ENCODE data around the gene PPL. TPM values are rescaled to one million over a fixed set of nuclear protein-coding genes. Genes with fewer than 3 reads are reported as not detected.

Gene PPL
- total RNA-seq, 1 experiment from 2014 or later = 56.4 TPM

DNA sequence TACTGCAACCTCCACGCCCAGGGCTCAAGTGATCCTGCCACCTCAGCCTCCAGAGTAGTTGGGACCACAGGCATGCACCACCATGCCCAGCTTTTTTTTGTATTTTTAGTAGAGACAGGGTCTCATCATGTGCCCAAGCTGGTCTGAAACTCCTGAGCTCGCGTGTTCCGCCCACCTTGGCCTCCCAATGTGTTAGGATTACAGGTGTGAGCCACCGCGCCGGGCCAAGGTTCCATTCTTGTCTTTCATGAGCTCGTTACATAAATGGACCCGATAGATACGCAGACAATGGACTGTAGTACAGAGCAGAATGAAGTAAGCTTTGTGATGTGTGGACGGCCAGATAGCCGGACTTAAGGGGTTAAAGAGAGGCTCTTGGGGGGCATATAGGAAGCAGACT is 70.4 kb downstream of the PPL start:
- ChIA-PET RAD21 (ENCODE audit: low non-redundant PET in 1 of 2, low total read pairs in 2 of 2, uncharacterized antibody in 2 of 2, unreplicated experiment in 2 of 2) (no interaction called here), POLR2A (no interaction called here), CTCF (no interaction called here)
- Histone ChIP-seq H3K79me2 (ENCODE audit: insufficient read depth, low read length) (peaks cover 76% of the 10 kb centered on the region), H3K4me1 (ENCODE audit: control insufficient read depth in 1 of 2, insufficient read depth in 2 of 2, low read length in 2 of 2) (no peaks in the 10 kb centered on the region), H3K27me3 (ENCODE audit: insufficient read depth, low read length) (no peaks in the 10 kb centered on the region), H3K9me3 (ENCODE audit: control insufficient read depth in 1 of 2, insufficient read depth in 1 of 2, low read depth in 1 of 2, low read length in 2 of 2) (no peaks in the 10 kb centered on the region), H3K4me3 (replicated peaks in 1 of 2; ENCODE audit: low read depth in 1 of 2, low read length in 2 of 2) (no peak overlapping the region), H3K9ac (ENCODE audit: low read length) (no peak overlapping the region), H3K4me2 (ENCODE audit: low read length) (no peak overlapping the region), H4K20me1 (ENCODE audit: insufficient read depth) (no peaks in the 10 kb centered on the region; the same call in 1 of the 2 replicates), H2AFZ (ENCODE audit: low read depth, low read length, poor library complexity, severe bottlenecking) (no peak overlapping the region), H3K36me3 (ENCODE audit: control insufficient read depth in 1 of 2, insufficient read depth in 2 of 2, low read length in 2 of 2) (peaks cover 15 to 22% of the 10 kb centered on the region in 2 experiments; a peak in 2 of 4 replicates), H3K9me2 (ENCODE audit: insufficient read depth) (no peaks in the 10 kb centered on the region), H3K27ac (ENCODE audit: low read depth, low read length) (no peak overlapping the region)
- ATAC-seq (no peak), DNase-seq (ENCODE audit: low read depth, low spot score) (no peak)
- no peak for TF ChIP-seq POLR2A (IDR thresholded peaks at IDR 0.05; ENCODE audit: borderline replicate concordance, extremely low read depth, insufficient read depth, insufficient read length)
- TF ChIP-seq FOSL1 (IDR thresholded peaks at IDR 0.05; ENCODE audit: low read depth) = no peak
- TF ChIP-seq REST (IDR thresholded peaks at IDR 0.05; ENCODE audit: low read depth) = no peak
- intact Hi-C loops (cut with micrococcal nuclease) = no loop called here
- no TSS peak for BruUV-seq (replicated peaks)

- no peaks in the 10 kb centered on the region; the same call in 1 of the 2 replicates for H4K20me1 ChIP-seq (ENCODE audit: insufficient read depth)
- no peak overlapping the region for H3K4me3 ChIP-seq (replicated peaks in 1 of 2; ENCODE audit: low read depth in 1 of 2, low read length in 2 of 2)
- ChIA-PET POLR2A (no interaction called here), RAD21 (ENCODE audit: low non-redundant PET in 1 of 2, low total read pairs in 2 of 2, uncharacterized antibody in 2 of 2, unreplicated experiment in 2 of 2) (no interaction called here), CTCF (no interaction called here)
- H3K9me2 ChIP-seq (ENCODE audit: insufficient read depth) = no peaks in the 10 kb centered on the region
- H3K9ac ChIP-seq (ENCODE audit: low read length) = no peak overlapping the region
- no peak overlapping the region for H3K4me2 ChIP-seq (ENCODE audit: low read length)
- H3K9me3 ChIP-seq (ENCODE audit: control insufficient read depth in 1 of 2, insufficient read depth in 1 of 2, low read depth in 1 of 2, low read length in 2 of 2) = no peaks in the 10 kb centered on the region
- DNase-seq (ENCODE audit: low read depth, low spot score) (no peak), ATAC-seq (no peak)
- no peak overlapping the region for H3K27ac ChIP-seq (ENCODE audit: low read depth, low read length)
- H3K79me2 ChIP-seq (ENCODE audit: insufficient read depth, low read length) = peaks cover 81% of the 10 kb centered on the region
- H3K27me3 ChIP-seq (ENCODE audit: insufficient read depth, low read length) = no peaks in the 10 kb centered on the region
- TF ChIP-seq SIN3A (IDR thresholded peaks at IDR 0.05; ENCODE audit: low read depth) (no peak), RAD21 (IDR thresholded peaks at IDR 0.05; ENCODE audit: low read depth) (no peak), FOSL1 (IDR thresholded peaks at IDR 0.05; ENCODE audit: low read depth) (no peak), ELF1 (IDR thresholded peaks at IDR 0.05; ENCODE audit: borderline replicate concordance, low read depth) (no peak), EZH2 (IDR thresholded peaks at IDR 0.05) (no peak), ZNF274 (IDR thresholded peaks at IDR 0.05; ENCODE audit: low read depth, low read length) (no peak), EZH2phosphoT487 (IDR thresholded peaks at IDR 0.05; ENCODE audit: borderline replicate concordance) (no peak), POLR2AphosphoS5 (IDR thresholded peaks at IDR 0.05; ENCODE audit: low read depth, low read length) (no peak), POLR2A (IDR thresholded peaks at IDR 0.05; ENCODE audit: borderline replicate concordance, extremely low read depth, insufficient read depth, insufficient read length) (no peak), REST (IDR thresholded peaks at IDR 0.05; ENCODE audit: low read depth) (no peak), ATF3 (IDR thresholded peaks at IDR 0.05) (no peak), SP1 (IDR thresholded peaks at IDR 0.05; ENCODE audit: low read depth) (no peak)
- intact Hi-C loops (cut with micrococcal nuclease) = no loop called here
- H2AFZ ChIP-seq (ENCODE audit: low read depth, low read length, poor library complexity, severe bottlenecking) = no peak overlapping the region
- BruUV-seq (replicated peaks) = no TSS peak
- H3K36me3 ChIP-seq (ENCODE audit: control insufficient read depth in 1 of 2, insufficient read depth in 2 of 2, low read length in 2 of 2) = peaks cover 20 to 26% of the 10 kb centered on the region in 2 experiments; a peak in 2 of 4 replicates
- H3K4me1 ChIP-seq (ENCODE audit: control insufficient read depth in 1 of 2, insufficient read depth in 2 of 2, low read length in 2 of 2) = no peaks in the 10 kb centered on the region
Measured at GRCh38 chr16:4865231-4865860, 71.6 kb downstream of the PPL start.
